ENCODE results near the gene FOCAD.

Gene FOCAD

GRCh38 chr9:20684035-20684874 lies at the start of gene FOCAD:
Gene FOCAD, plus strand, starts transcription at chr9:20684259. Its CDS starts 31,095 bp downstream, at chr9:20715354.
- peak within 1 kb of the TSS; percentile 66 for H3K4me3 ChIP-seq (ENCODE audit: low read depth, low read length)
- peaks cover 6% of the 10 kb centered on the region for H3K79me2 ChIP-seq
- no peaks in the 10 kb centered on the region for H3K36me3 ChIP-seq (ENCODE audit: control insufficient read depth, insufficient read depth, low read length)
- no peak within 1 kb of the TSS for H3K9ac ChIP-seq
- no peak for TF ChIP-seq CTCF (IDR thresholded peaks at IDR 0.05)
- no peaks in the 10 kb centered on the region for H3K9me3 ChIP-seq (ENCODE audit: control insufficient read depth, low read length)
- H3K4me1 ChIP-seq = no peaks in the 10 kb centered on the region
- no peaks in the 10 kb centered on the region for H3K27me3 ChIP-seq (ENCODE audit: control insufficient read depth, insufficient read depth, low read length)
- peak within 1 kb of the TSS; percentile 74 for H3K27ac ChIP-seq
- H3K4me2 ChIP-seq (ENCODE audit: low read length) = peak within 1 kb of the TSS; percentile 75
- H2AFZ ChIP-seq = peak within 1 kb of the TSS; percentile 82

GRCh38 chr9:20634895-20635294 lies 49.2 kb upstream of the FOCAD start:
- no peak for TF ChIP-seq CTCF (IDR thresholded peaks at IDR 0.05)
- Histone ChIP-seq H3K4me3 (ENCODE audit: low read depth, low read length) (no peak overlapping the region), H3K4me1 (no peaks in the 10 kb centered on the region), H3K79me2 (no peaks in the 10 kb centered on the region), H2AFZ (no peak overlapping the region), H3K9ac (no peak overlapping the region), H3K4me2 (ENCODE audit: low read length) (no peak overlapping the region), H3K27me3 (ENCODE audit: control insufficient read depth, insufficient read depth, low read length) (no peaks in the 10 kb centered on the region), H3K36me3 (ENCODE audit: control insufficient read depth, insufficient read depth, low read length) (no peaks in the 10 kb centered on the region), H3K27ac (no peak overlapping the region), H3K9me3 (ENCODE audit: control insufficient read depth, low read length) (no peaks in the 10 kb centered on the region)

- no peak overlapping the region for H3K4me3 ChIP-seq (ENCODE audit: low read depth, low read length)
- no peaks in the 10 kb centered on the region for H3K36me3 ChIP-seq (ENCODE audit: control insufficient read depth, insufficient read depth, low read length)
- no peaks in the 10 kb centered on the region for H3K79me2 ChIP-seq
- no peak for TF ChIP-seq CTCF (IDR thresholded peaks at IDR 0.05)
- no peak overlapping the region for H3K4me2 ChIP-seq (ENCODE audit: low read length)
- H2AFZ ChIP-seq = no peak overlapping the region
- no peaks in the 10 kb centered on the region for H3K4me1 ChIP-seq
- H3K27ac ChIP-seq = no peak overlapping the region
- no peak overlapping the region for H3K9ac ChIP-seq
- no peaks in the 10 kb centered on the region for H3K27me3 ChIP-seq (ENCODE audit: control insufficient read depth, insufficient read depth, low read length)
- H3K9me3 ChIP-seq (ENCODE audit: control insufficient read depth, low read length) = no peaks in the 10 kb centered on the region
Observed at GRCh38 chr9:20636888-20637440, 47.1 kb upstream of the FOCAD start.

GRCh38 chr9:20640331-20641187 lies 43.5 kb upstream of the FOCAD start:
- Histone ChIP-seq H3K9me3 (ENCODE audit: control insufficient read depth, low read length) (no peaks in the 10 kb centered on the region), H3K27me3 (ENCODE audit: control insufficient read depth, insufficient read depth, low read length) (no peaks in the 10 kb centered on the region), H3K27ac (no peak overlapping the region), H2AFZ (no peak overlapping the region), H3K4me1 (no peaks in the 10 kb centered on the region), H3K9ac (no peak overlapping the region), H3K4me2 (ENCODE audit: low read length) (no peak overlapping the region), H3K79me2 (no peaks in the 10 kb centered on the region), H3K4me3 (ENCODE audit: low read depth, low read length) (no peak overlapping the region), H3K36me3 (ENCODE audit: control insufficient read depth, insufficient read depth, low read length) (no peaks in the 10 kb centered on the region)
- no peak for TF ChIP-seq CTCF (IDR thresholded peaks at IDR 0.05)
